Ishikawa (cell line): ENCODE measurements around the gene ZC3H4.

Experiments
- EP300 ChIP-seq: IDR thresholded peaks from 2 replicates; pipeline ENCODE4 v1.6.1; 2012; ENCODE audit warnings: borderline replicate concordance
- FOXM1 ChIP-seq: IDR thresholded peaks from 2 replicates; pipeline ENCODE4 v1.6.1; 2012; ENCODE audit warnings: low read depth, borderline replicate concordance
- RAD21 ChIP-seq: IDR thresholded peaks from 2 replicates; pipeline ENCODE4 v1.6.1; 2012; ENCODE audit warnings: low read depth
- TAF1 ChIP-seq: IDR thresholded peaks from 2 replicates; pipeline ENCODE4 v1.6.1; 2012; ENCODE audit warnings: low read depth, mild to moderate bottlenecking
- TCF12 ChIP-seq: IDR thresholded peaks from 2 replicates; pipeline ENCODE4 v1.6.1; 2012; ENCODE audit warnings: low read depth
- TEAD4 ChIP-seq: IDR thresholded peaks from 2 replicates; pipeline ENCODE4 v1.6.1; 2012
- YY1 ChIP-seq: IDR thresholded peaks from 2 replicates; pipeline ENCODE4 v1.6.1; 2012; ENCODE audit warnings: low read depth

- TF ChIP-seq TAF1 = no peak
- no peak for TF ChIP-seq EP300
- TF ChIP-seq TEAD4 = no peak
- no peak for TF ChIP-seq FOXM1
- TF ChIP-seq TCF12 = no peak
- no peak for TF ChIP-seq YY1
- TF ChIP-seq RAD21 = no peak
Measured at GRCh38 chr19:47095476-47096099, 18.0 kb downstream of the ZC3H4 start.
